Measurements from ENCODE around the gene FGF10.

The FGF10 gene

GRCh38 chr5:44278469-44278868 is 110.8 kb downstream of the FGF10 start:
- TF ChIP-seq CTCF (IDR thresholded peaks at IDR 0.05; ENCODE audit: extremely low read depth, insufficient read depth, missing control alignments): no peak
- DNase-seq (ENCODE audit: low spot score): no peak
- in situ Hi-C loops (cut with MboI; ENCODE audit: low pct_unique_long_range_greater_than_20kb, low sequenced_read_pairs, unreplicated experiment): no loop called here

DNA sequence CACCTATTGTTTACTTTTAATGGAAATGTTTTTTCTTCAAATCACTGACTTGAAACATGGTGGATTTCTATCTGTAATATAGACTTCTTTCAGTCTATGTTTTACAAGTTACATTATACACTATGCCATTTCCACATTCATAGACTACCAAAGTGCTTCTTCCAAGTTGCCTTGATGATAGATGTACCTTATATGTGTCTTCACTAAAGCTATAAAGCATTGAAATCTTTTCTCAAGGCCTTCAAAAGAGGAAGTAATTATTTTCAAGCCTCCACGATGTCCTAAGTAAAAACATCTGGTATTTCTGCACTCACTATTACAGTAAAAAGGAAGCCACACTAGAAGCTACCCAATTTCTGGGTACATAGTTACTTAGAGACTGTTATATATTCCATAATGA is 113.3 kb downstream of the FGF10 start:
- in situ Hi-C loops (cut with MboI; ENCODE audit: low pct_unique_long_range_greater_than_20kb, low sequenced_read_pairs, unreplicated experiment): no loop called here
- no peak for TF ChIP-seq CTCF (IDR thresholded peaks at IDR 0.05; ENCODE audit: extremely low read depth, insufficient read depth, missing control alignments)
- no peak for DNase-seq (ENCODE audit: low spot score)

- TF ChIP-seq CTCF (IDR thresholded peaks at IDR 0.05; ENCODE audit: extremely low read depth, insufficient read depth, missing control alignments): no peak
- no peak for DNase-seq (ENCODE audit: low spot score)
- in situ Hi-C loops (cut with MboI; ENCODE audit: low pct_unique_long_range_greater_than_20kb, low sequenced_read_pairs, unreplicated experiment): no loop called here
Observed at GRCh38 chr5:44275329-44275728, 113.9 kb downstream of the FGF10 start.

- no peak for TF ChIP-seq CTCF (IDR thresholded peaks at IDR 0.05; ENCODE audit: extremely low read depth, insufficient read depth, missing control alignments)
- DNase-seq (ENCODE audit: low spot score): no peak
Observed at GRCh38 chr5:44267909-44268308, 121.3 kb downstream of the FGF10 start.

DNA sequence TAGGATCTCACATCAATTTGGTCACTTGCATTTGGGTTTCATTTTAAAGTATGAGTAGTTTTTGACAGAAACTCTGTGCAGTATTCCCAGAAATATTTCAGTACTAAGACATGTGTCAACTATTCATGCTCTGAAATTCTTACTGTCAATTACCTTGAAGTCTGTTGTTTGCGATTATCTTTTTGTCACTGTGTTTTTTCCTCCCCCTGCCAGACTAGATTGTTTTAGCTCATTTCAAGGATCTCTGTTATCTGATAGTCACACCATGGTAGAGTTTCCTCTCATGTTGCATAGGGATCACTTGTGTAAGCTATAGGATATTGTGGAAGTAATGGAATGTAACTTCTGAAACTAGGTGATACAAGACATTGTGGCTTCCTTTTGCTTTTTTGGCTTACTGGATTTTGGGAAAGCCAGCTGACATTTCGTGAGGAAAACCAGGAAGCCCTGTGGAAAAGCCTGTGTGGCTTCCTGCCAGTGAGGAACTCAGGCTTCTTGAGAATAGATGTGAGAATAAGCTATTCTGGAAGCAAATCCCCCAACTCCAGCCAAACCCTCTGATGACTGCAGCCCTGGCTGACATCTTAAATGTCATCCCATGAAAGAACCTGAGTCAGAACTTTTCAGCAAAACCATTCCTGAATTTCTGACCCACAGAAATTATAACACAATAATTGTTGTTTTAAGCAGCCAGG is 122.2 kb downstream of the FGF10 start:
- in situ Hi-C loops (cut with MboI; ENCODE audit: low pct_unique_long_range_greater_than_20kb, low sequenced_read_pairs, unreplicated experiment): no loop called here
- DNase-seq (ENCODE audit: low spot score): no peak
- no peak for TF ChIP-seq CTCF (IDR thresholded peaks at IDR 0.05; ENCODE audit: extremely low read depth, insufficient read depth, missing control alignments)

More at GRCh38 chr5:44267909-44268308, 121.3 kb downstream of the FGF10 start:
- in situ Hi-C loops (cut with MboI; ENCODE audit: low pct_unique_long_range_greater_than_20kb, low sequenced_read_pairs, unreplicated experiment): no loop called here

GRCh38 chr5:44265713-44266112 is 123.5 kb downstream of the FGF10 start:
- in situ Hi-C loops (cut with MboI; ENCODE audit: low pct_unique_long_range_greater_than_20kb, low sequenced_read_pairs, unreplicated experiment): no loop called here
- no peak for DNase-seq (ENCODE audit: low spot score)
- no peak for TF ChIP-seq CTCF (IDR thresholded peaks at IDR 0.05; ENCODE audit: extremely low read depth, insufficient read depth, missing control alignments)
